Neural progenitor cell (in vitro differentiated cells): ENCODE measurements around the gene CPXM1. TPM values are rescaled to one million over a fixed set of nuclear protein-coding genes. Genes with fewer than 3 reads are reported as not detected.
A peak's percentile ranks its signal among the peaks of the same experiment; 100 is the strongest.

ENCODE experiments used
- DNase-seq: peaks from one replicate; pipeline ENCODE4 v3.0.0-alpha.2; 2016; ENCODE audit warnings: low spot score
- H2AFZ ChIP-seq: fragments of 200-600 bp; sonication (generic); replicated peaks from 2 replicates; pipeline ENCODE4 v1.6.1; 2016; ENCODE audit warnings: antibody characterized with exemption
- H3F3A ChIP-seq: fragments of 200-600 bp; sonication (generic); 2 replicates; pipeline ENCODE4 v1.6.1; 2016; ENCODE audit warnings: antibody characterized with exemption, low read depth
- H3K27ac ChIP-seq: fragments of 200-600 bp; sonication (generic); 2 replicates; pipeline ENCODE4 v1.5.1; 2016; ENCODE audit warnings: mild to moderate bottlenecking
- H3K27me3 ChIP-seq: fragments of 200-600 bp; sonication (generic); 2 replicates; pipeline ENCODE4 v1.6.1; 2016; ENCODE audit warnings: mild to moderate bottlenecking, moderate library complexity
- H3K36me3 ChIP-seq: fragments of 200-600 bp; sonication (generic); 2 replicates; pipeline ENCODE4 v1.5.1; 2016
- H3K4me1 ChIP-seq: fragments of 200-600 bp; sonication (generic); 2 replicates; pipeline ENCODE4 v1.6.1; 2016; ENCODE audit warnings: mixed run types
- H3K4me2 ChIP-seq: fragments of 200-600 bp; sonication (generic); 2 replicates; pipeline ENCODE4 v1.6.1; 2016
- H3K4me3 ChIP-seq: fragments of 200-600 bp; sonication (generic); 2 replicates; pipeline ENCODE4 v1.5.1; 2016
- H3K79me2 ChIP-seq: fragments of 200-600 bp; sonication (generic); 2 replicates; pipeline ENCODE4 v1.6.1; 2016; ENCODE audit warnings: low read depth
- H3K9ac ChIP-seq: fragments of 200-600 bp; sonication (generic); 2 replicates; pipeline ENCODE4 v1.6.1; 2016
- H3K9me3 ChIP-seq: fragments of 200-600 bp; sonication (generic); 2 replicates; pipeline ENCODE4 v1.5.1; 2016; ENCODE audit warnings: low read depth
- H4K20me1 ChIP-seq: fragments of 200-600 bp; sonication (generic); 2 replicates; pipeline ENCODE4 v1.6.1; 2016; ENCODE audit warnings: low read depth
- H3K27ac Mint-ChIP-seq: 3 replicates; pipeline ENCODE4 v1.8.0; 2021; ENCODE audit warnings: mixed read lengths
- H3K27me3 Mint-ChIP-seq: 2 replicates; pipeline ENCODE4 v1.8.0; 2022; ENCODE audit warnings: low read depth, mild to moderate bottlenecking, inconsistent platforms, moderate library complexity, mixed read lengths; ENCODE audit not compliant: insufficient read depth
- H3K36me3 Mint-ChIP-seq: 3 replicates; pipeline ENCODE4 v1.8.0; 2021; ENCODE audit warnings: mixed read lengths
- H3K4me1 Mint-ChIP-seq: 3 replicates; pipeline ENCODE4 v1.8.0; 2021; ENCODE audit warnings: mixed read lengths
- H3K4me3 Mint-ChIP-seq: 3 replicates; pipeline ENCODE4 v1.8.0; 2021; ENCODE audit warnings: mild to moderate bottlenecking, moderate library complexity, mixed read lengths
- H3K9me3 Mint-ChIP-seq: 3 replicates; pipeline ENCODE4 v1.8.0; 2020; ENCODE audit warnings: mixed read lengths
- CTCF ChIP-seq: fragments of 200-600 bp; sonication (generic); IDR thresholded peaks from 2 replicates; pipeline ENCODE4 v1.5.1; 2017; ENCODE audit warnings: antibody characterized with exemption, mild to moderate bottlenecking
- EZH2 ChIP-seq: fragments of 200-600 bp; sonication (generic); IDR thresholded peaks from 2 replicates; pipeline ENCODE4 v1.6.1; 2017; ENCODE audit warnings: antibody characterized with exemption, mild to moderate bottlenecking, moderate library complexity
- EZH2phosphoT487 ChIP-seq: fragments of 200-600 bp; sonication (generic); IDR thresholded peaks from 2 replicates; pipeline ENCODE4 v1.6.1; 2017; ENCODE audit warnings: antibody characterized with exemption
- total RNA-seq: library from RNA; depleted of rRNA; stranded (reverse); fragments of >200 nt; gene quantifications from 2 replicates; pipeline ENCODE4 v1.2.3, GENCODE V29; 2015; ENCODE audit warnings: low replicate concordance

Gene CPXM1
- total RNA-seq, 1 donor from 2014 or later, result 76.3 TPM

DNA sequence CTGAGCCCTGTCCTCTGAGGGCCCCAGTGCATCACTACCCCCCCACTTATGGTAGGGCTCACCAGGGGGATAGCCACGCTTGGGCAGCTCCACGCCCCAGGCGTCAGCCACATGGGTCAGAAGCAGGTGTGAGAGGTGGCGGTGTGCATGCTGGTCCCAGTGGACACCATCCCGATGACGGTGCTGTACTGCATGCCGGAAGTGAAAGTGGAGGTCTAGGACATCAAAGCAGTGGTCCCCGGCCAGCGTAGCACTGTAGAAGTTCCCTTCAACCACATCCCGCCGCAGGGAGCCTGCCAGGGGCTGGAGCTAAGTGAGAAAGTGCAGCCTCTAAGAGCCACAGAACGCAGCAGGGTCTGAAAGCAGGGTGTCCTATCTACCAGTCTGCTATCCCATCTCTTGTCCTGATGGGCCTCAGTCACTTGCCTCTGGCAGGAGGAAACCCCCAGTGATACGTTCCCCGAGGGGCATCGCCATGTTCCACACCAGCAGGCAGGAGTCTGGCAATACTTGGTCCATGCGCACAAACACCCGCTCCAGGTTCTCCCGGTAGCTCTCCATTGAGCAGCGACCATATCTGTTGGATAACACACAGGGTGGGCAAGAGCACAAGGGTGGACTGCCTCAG, 37.9 kb upstream of the CPXM1 start:
- Histone ChIP-seq H2AFZ (no peak overlapping the region), H3K4me3 (no peak overlapping the region), H3K27ac (no peak overlapping the region), H3K4me1 (peaks cover 6% of the 10 kb centered on the region), H3K9ac (no peak overlapping the region), H3F3A (no peaks in the 10 kb centered on the region), H3K27me3 (no peaks in the 10 kb centered on the region), H3K9me3 (no peaks in the 10 kb centered on the region), H3K79me2 (peaks cover 6% of the 10 kb centered on the region), H4K20me1 (no peaks in the 10 kb centered on the region), H3K4me2 (no peak overlapping the region), H3K36me3 (no peaks in the 10 kb centered on the region)
- no peak for DNase-seq
- no peak for TF ChIP-seq CTCF
- no peak for TF ChIP-seq EZH2
- no peak for TF ChIP-seq EZH2phosphoT487
- Mint-ChIP-seq H3K4me3 (peak overlapping the region; percentile 58), H3K36me3 (peaks cover 26% of the 10 kb centered on the region), H3K27me3 (peaks cover 6% of the 10 kb centered on the region), H3K27ac (no peak overlapping the region), H3K4me1 (peaks cover 13% of the 10 kb centered on the region), H3K9me3 (no peaks in the 10 kb centered on the region)

DNA sequence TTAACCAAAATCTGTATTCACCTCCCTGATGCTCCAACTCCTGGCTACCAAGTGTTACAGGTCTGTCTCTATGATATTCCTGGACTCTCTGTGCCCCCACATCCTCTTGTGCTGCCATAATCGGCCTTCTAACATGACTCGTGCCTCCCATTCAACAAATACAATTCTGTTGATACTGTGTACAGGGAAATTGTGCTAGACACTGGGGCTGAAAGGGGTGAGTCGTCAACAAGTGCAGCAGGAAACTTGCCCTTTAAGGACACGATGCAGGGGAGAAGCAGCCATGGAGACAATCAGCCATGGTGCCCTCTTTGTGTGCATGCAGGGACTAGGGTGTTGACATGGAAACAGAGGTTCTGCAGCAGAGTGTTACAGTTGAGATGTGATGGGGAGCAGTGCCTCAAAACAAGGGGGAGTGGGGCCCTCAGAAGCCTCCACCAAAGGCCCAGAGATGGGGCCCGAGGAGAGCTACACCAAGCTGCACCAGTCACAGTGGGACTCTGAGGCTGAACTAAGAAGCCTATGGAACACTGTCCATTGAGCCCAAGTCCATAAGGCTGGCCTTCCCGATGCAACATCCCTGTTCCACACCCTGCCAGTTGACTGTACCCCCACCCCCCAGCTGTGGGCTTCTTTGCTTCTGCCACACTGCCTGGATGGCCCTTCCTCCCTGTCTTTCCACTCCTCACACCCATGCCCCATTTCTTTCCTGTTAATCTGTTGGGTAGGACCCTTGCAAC, 37.0 kb upstream of the CPXM1 start:
- Mint-ChIP-seq H3K9me3 (no peaks in the 10 kb centered on the region), H3K27ac (peak overlapping the region; percentile 52), H3K36me3 (peaks cover 28% of the 10 kb centered on the region), H3K27me3 (peaks cover 6% of the 10 kb centered on the region), H3K4me1 (peaks cover 13% of the 10 kb centered on the region), H3K4me3 (no peak overlapping the region)
- no peak overlapping the region for H3K9ac ChIP-seq
- H3K27ac ChIP-seq, result no peak overlapping the region
- no peaks in the 10 kb centered on the region for H3K9me3 ChIP-seq
- no peaks in the 10 kb centered on the region for H3F3A ChIP-seq
- H3K4me1 ChIP-seq, result peaks cover 6% of the 10 kb centered on the region
- no peak for TF ChIP-seq EZH2phosphoT487
- no peak for TF ChIP-seq EZH2
- no peak for TF ChIP-seq CTCF
- no peaks in the 10 kb centered on the region for H3K27me3 ChIP-seq
- DNase-seq, result no peak
- H3K4me2 ChIP-seq, result no peak overlapping the region
- no peaks in the 10 kb centered on the region for H3K36me3 ChIP-seq
- H3K79me2 ChIP-seq, result peaks cover 6% of the 10 kb centered on the region
- no peak overlapping the region for H3K4me3 ChIP-seq
- H4K20me1 ChIP-seq, result no peaks in the 10 kb centered on the region
- no peak overlapping the region for H2AFZ ChIP-seq

DNA sequence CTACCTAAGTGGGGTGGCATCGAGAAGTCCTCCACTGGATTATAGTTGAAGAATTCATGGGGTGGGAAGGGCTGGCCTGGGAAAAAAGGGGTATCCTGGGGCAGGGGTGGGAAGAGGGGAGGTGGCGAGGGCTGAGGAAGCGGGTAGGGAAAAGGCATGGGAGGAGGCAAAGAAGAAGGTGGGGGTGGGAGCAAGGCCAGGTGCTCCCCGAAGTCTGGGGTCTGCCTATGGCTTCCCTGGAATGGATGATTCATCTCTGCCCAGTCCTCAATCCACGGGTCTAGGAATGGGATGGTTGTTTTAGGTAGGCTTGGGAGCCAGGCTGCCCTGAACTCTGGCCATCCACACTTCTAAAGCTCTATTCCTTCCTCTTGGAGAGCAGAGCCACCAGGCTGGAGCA, 35.6 kb upstream of the CPXM1 start:
- H3K79me2 ChIP-seq, result peaks cover 6% of the 10 kb centered on the region
- no peaks in the 10 kb centered on the region for H3F3A ChIP-seq
- H3K36me3 ChIP-seq, result no peaks in the 10 kb centered on the region
- H4K20me1 ChIP-seq, result no peaks in the 10 kb centered on the region
- H3K4me1 ChIP-seq, result no peaks in the 10 kb centered on the region
- H3K4me3 ChIP-seq, result no peak overlapping the region
- DNase-seq, result no peak
- H3K4me3 Mint-ChIP-seq, result no peak overlapping the region
- TF ChIP-seq CTCF, result no peak
- no peak for TF ChIP-seq EZH2phosphoT487
- H3K4me2 ChIP-seq, result no peak overlapping the region
- peaks cover 6% of the 10 kb centered on the region for H3K27me3 Mint-ChIP-seq
- peaks cover 9% of the 10 kb centered on the region for H3K4me1 Mint-ChIP-seq
- no peak overlapping the region for H2AFZ ChIP-seq
- no peak overlapping the region for H3K9ac ChIP-seq
- H3K27ac Mint-ChIP-seq, result peak overlapping the region; percentile 11
- no peak overlapping the region for H3K27ac ChIP-seq
- H3K9me3 Mint-ChIP-seq, result no peaks in the 10 kb centered on the region
- no peaks in the 10 kb centered on the region for H3K27me3 ChIP-seq
- H3K9me3 ChIP-seq, result no peaks in the 10 kb centered on the region
- H3K36me3 Mint-ChIP-seq, result peaks cover 28% of the 10 kb centered on the region
